GDM1 (cell line): ENCODE measurements around the gene EFR3B.
"Not testable (repeated sequence)": the region's sequence is repeated elsewhere in the genome, so short reads cannot be mapped to it uniquely, and the experiment has no call there.

ENCODE experiments used
- DNase-seq: peaks from one replicate; lab custom pipeline; 2025; lab: John Stamatoyannopoulos, UW

EFR3B gene

DNA sequence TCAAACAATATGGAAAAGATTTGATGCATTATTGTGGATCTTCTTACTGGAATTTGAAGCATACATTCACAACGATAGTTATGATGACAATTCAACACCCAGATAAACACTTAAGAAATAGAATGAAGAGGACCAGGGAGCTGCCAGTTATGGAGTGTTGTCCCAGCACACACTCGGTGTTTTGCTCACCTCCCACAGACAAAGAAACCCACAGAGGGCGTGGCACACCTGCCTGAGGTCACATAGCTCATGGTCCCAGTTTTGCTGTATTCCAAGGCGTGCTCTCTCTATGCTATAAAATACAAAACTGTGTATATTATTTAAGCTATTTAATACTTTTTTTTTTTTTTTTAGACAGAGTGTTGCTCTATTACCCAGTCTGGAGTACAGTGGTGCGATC lies 31.1 kb downstream of the EFR3B start:
- no peak for DNase-seq

GRCh38 chr2:25073914-25074313 lies 32.0 kb downstream of the EFR3B start:
- DNase-seq = no peak

DNA sequence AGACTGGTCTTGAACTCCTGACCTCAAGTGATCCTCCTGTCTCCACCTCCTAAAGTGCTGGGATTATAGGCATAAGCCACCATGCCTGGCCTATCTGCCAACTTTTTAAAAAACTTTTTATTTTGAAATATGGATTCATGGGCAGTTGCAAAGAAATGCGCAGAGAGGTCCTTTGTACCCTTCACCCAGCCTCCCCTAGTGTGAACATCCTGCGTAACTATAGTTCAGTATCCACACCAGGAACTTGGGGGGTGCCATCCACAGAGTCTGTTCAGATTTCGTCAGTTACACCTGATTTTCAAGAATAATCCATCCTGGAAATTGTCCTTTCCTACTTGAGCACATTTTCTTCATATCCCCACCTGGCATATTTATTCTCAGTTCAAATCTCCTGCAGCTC lies 33.0 kb downstream of the EFR3B start:
- DNase-seq = no peak

DNA sequence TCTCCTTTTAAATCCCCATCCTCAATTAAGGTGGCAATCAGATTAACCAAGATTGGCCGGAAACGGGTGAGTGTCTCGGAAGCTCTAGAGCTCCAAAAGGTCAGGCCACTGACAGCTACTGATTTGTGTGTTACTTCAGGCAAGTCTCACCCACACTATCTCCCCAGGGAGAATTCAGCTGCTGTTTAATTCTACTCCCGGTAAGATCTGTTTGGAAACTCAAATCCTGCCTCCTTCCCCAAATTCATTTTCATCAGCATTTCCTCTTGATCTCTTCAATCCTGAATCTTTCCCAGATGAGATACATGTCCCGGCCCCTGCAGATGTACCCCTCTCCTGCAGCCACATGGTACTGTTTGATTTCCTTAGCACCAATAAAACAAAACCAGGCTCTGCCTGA lies 34.9 kb downstream of the EFR3B start:
- no peak for DNase-seq

DNA sequence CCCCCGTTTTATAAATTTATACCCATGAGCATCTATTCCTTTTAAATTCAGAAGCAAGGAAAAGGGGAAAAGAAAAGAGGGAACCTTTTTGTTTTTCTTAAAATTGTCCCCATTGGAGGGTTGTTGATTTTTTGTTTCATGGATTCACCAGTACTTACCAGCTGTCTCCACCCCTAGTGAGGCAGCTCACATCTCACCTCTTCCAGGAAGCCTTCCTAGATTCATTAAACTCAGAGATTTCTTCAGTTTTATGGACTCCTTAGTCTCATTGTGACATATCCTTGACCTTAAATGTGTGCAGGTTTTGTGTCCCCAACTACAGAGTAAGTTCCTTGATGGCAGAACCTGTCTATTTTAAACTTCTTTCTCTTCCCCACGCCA lies 35.9 kb downstream of the EFR3B start:
- no peak for DNase-seq

DNA sequence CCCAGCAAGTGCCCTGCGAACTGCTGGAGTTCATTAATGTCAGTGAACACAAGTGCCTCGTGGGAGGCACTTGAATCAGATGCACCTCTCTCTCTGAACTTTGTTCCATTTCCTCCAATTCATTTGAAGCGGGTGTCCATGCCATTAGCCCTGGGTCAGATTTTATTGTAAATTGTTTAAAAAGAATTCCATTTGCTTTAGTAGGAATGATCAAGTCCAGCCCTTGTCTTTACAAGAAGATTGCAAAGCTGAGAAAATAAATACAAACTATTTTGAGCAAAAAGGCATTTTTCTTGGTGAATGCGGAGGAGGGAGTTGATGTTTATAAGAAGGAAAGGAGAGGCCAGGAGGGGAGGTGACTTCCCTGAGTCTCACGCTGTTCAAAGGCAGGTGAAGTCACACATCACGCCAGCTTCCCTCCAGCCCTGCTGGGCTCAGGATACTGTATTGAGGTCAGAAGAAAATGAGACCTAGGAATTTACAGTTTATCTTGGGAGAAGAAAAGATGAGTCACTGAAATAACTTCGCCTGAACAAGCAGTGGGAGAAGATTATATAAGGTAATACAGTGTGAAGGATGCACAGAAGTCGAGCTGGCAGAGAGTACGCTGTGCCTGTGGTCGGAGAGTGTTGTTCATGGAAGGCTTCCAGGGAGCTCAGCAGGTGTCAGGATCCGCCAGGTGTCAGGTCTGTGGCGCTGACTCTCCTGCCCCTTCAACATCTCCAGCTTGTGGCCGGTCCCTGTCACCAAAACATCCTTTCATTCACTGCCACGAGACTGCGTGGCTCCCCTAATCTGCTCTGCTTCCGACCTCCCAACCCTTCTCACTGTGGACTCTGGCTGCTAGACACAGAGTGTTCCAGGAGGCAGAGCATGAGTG lies 36.5 kb downstream of the EFR3B start:
- no peak for DNase-seq

DNA sequence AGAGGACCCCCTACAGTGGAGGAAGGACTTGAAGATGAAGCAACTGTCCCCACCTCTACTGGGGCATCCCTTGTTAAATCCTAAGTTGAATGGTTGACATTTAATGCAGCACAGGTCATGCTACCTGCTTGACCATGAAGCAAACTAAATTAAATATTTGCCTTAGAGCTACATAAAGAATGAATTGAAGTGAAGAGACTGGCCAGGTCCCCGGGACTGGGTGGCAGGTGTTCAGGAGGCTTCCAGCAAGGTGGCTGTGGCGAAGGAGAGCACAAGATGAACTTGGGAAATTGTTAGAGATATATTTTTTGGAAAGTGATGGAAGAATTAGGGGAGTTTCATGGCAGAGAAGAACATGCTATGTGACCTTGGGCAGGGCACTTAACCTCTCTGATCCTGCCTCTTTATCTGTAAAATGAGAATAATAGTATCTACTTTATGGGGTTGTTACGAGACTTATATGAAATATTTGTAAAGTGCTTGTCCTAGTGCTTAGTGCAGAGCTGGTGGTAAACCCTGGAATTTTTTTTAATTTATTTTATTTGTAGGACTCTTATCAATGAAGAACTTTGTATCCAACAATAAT lies 37.3 kb downstream of the EFR3B start:
- DNase-seq = no peak

GRCh38 chr2:25081237-25081790 lies 39.4 kb downstream of the EFR3B start:
- no peak for DNase-seq

DNA sequence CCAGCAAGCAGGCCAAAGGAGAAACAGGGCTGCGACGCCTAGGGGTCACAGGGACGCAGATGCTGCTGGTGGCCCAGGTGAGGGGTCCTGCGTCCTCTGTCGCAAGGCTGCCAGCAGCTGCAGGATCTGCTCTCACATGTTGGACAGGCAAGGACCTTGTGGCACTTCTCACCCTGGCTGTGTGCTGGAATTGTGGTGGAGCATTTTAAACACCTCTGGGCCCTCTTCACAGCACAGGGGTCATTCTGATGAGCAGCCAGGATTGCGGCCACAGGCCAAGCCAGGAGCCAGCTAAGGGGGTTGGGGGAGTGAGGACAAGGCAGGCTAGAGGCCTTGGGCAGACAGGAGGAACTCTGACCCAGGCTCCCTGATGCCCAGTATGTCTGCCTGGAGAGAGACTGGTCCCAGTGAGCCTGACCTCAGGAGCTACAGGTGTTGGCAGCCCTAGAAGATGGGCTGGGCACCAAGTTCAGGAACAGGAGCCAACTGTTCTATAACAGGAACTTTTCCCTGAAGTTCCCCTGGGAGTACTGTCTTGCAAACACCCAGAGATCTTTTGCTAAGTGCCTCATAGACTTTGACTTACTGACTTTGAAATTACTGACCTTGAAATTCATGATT lies 40.2 kb downstream of the EFR3B start:
- DNase-seq = no peak

- DNase-seq = no peak
These were observed 44.1 kb downstream of the EFR3B start for GRCh38 chr2:25085761-25086560.

- DNase-seq = no peak
These were observed 47.1 kb downstream of the EFR3B start for GRCh38 chr2:25088817-25089516.

DNA sequence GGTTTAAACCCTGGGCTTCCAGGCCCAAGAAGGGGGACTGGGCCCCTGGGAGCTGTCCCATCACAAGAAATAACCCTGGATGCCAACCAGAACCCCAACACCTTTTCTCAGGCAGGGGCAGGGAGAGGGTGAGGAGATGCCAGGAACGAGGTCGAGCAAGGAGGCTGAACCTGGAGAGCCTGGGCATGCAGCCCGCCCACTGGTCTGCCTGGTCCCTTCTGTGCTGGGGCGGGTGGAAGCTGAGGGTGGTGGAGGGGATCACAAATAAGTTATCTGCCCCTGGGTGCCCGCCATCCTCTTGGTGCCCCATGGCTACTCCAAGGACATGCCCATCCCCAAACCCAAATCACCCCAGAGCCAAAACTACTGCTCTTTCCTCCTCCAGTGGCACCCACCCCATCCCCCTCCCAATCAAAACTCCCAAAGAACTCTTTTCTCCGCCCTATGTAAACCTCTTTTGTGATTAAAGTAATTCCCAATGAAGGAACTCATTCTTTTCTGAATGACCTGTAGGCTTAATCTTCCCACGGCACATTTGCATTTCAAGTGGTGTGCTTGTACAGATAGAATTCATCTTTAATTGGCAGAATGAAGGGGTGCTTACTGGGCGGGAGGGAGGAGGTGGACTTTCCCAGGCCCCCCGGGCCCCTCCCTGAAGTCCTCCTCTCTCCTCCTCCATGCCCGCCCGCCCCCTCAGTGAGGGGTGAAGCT lies 47.9 kb downstream of the EFR3B start:
- no peak for DNase-seq

GRCh38 chr2:25090801-25091200 lies 48.9 kb downstream of the EFR3B start:
- DNase-seq = no peak

DNA sequence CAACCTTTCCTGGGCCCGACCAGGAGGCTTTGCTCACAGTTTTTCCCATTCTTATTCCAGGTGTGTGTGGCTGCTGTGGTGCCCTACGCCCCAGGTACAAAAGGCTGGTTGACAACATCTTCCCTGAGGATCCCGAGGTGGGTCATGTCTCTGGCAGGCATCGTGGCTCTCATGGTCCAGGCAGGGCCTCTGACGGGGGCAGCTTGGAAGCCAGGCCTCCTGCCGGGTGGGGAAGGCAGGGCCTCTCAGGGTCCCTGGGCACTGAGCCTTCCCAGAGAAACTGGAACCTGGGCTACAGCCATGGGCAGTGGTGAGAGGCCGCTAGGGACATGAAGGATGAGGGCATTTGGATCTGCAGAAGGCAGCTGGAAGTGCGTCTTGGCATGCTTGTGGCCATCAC lies 49.4 kb downstream of the EFR3B start:
- DNase-seq = no peak

GRCh38 chr2:25098056-25098455 lies 56.2 kb downstream of the EFR3B start:
- no peak for DNase-seq

DNA sequence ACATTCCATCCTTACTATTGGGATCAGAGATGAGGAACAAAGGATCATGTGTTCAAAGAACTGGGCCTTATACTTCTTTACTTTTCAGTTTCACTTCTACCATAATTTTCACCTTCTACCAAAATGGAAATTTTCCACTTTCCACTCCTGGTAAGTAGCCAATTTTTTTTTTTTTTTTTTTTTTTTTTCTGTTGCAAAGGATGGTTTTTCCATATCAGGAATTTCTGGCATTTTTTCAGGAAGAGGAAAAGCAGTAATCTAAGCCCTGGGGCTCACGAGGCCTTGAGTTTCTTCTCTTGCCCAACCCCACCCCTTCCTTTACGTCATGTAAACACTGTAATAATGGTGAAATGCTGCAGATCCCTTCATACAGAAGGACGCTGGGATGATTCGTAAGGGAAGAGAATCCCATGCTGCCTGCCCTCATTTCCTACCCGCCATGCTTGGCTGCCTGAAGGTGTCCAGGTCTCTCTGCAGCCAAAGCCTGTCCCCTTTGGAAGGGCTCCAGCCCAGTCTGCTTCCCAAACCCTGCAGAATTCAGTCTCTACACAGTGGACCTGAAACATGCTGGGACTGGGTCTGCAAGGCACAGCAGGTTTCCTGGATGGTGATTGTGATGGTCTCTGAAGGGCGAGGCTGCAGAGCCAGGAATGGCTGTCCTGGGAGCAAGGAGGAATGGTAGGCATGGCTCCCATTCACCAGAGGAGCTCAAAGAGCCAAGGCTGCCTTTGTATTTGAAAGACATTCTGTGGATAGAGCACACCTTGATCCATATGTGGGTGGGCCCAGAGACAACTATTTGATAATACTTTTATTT lies 57.0 kb downstream of the EFR3B start:
- no peak for DNase-seq

DNA sequence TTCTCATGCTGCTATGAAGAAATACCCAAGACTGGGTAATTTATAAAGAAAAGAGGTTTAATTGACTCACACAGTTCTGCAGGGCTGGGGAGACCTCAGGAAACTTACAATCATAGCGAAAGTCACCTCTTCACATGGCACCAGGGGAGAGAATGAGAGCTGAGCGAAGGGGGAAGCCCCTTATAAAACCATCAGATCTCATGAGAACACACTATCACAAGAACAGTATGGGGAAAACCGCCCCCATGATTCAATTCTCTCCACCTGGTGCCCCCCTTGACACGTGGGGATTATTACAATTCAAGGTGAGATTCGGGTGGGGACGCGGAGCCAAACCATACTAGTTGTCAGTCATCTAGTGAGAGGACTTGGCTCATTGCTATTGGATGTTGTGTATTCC lies 60.5 kb downstream of the EFR3B start:
- not testable (repeated sequence) for DNase-seq

GRCh38 chr2:25103287-25103871 lies 61.5 kb downstream of the EFR3B start:
- no peak for DNase-seq

- DNase-seq = no peak
These were observed 62.9 kb downstream of the EFR3B start for GRCh38 chr2:25104736-25105135.
